ENCODE measurements around the gene MACF1.

DNA sequence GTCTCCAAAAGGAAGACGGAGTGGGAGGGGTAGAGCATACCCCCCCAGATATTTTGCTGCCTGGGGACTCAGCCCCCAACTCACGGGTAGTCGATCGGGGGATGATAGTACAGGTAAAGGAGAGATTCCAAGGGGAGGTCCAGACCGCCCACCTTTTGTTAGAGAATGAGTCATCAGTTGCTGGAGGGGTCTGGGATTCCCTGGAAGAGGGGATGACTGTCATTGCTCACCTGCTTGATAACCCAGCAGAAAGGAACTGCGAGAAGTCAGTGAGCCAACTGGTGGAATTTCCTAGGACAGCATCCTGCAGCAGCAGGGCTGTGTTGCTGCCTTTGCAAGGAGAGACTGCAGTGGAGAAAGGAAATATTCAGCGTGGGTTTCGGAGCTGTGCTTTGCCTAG, 64.4 kb downstream of the MACF1 start:
- TF ChIP-seq, protein P1, sequence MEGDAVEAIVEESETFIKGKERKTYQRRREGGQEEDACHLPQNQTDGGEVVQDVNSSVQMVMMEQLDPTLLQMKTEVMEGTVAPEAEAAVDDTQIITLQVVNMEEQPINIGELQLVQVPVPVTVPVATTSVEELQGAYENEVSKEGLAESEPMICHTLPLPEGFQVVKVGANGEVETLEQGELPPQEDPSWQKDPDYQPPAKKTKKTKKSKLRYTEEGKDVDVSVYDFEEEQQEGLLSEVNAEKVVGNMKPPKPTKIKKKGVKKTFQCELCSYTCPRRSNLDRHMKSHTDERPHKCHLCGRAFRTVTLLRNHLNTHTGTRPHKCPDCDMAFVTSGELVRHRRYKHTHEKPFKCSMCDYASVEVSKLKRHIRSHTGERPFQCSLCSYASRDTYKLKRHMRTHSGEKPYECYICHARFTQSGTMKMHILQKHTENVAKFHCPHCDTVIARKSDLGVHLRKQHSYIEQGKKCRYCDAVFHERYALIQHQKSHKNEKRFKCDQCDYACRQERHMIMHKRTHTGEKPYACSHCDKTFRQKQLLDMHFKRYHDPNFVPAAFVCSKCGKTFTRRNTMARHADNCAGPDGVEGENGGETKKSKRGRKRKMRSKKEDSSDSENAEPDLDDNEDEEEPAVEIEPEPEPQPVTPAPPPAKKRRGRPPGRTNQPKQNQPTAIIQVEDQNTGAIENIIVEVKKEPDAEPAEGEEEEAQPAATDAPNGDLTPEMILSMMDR (conservative IDR thresholded peaks at IDR 0.05) = no peak
- no peak for TF ChIP-seq EZH2 (IDR thresholded peaks at IDR 0.05; ENCODE audit: low read depth)

All from PC-9 (cell line).